HepG2 (cell line): Measurements from ENCODE around the gene KLF3. TPM values are rescaled to one million over a fixed set of nuclear protein-coding genes. Genes with fewer than 3 reads are reported as not detected.

Experiments used
- BCLAF1 ChIP-seq: fragments of 450-650 bp; IDR thresholded peaks from 2 replicates; pipeline ENCODE4 v1.6.1; 2017; ENCODE audit warnings: mild to moderate bottlenecking
- BRF2 ChIP-seq: sonication (generic); formaldehyde crosslinking; IDR thresholded peaks from 2 replicates; pipeline ENCODE4 v1.8.1; 2022; ENCODE audit warnings: mild to moderate bottlenecking, missing genetic modification reagents
- CERS6 ChIP-seq: sonication (generic); formaldehyde crosslinking; IDR thresholded peaks from 2 replicates; pipeline ENCODE4 v1.5.0; 2020; ENCODE audit warnings: missing genetic modification reagents
- CHD2 ChIP-seq: IDR thresholded peaks from 2 replicates; pipeline ENCODE4 v1.6.1; 2011; ENCODE audit warnings: low read depth, low read length, improper control_type of control experiment
- GFI1 ChIP-seq: sonication (generic); formaldehyde crosslinking; IDR thresholded peaks from 2 replicates; pipeline ENCODE4 v1.5.0; 2020; ENCODE audit warnings: missing genetic modification reagents, mild to moderate bottlenecking, borderline replicate concordance
- JDP2 ChIP-seq: sonication (generic); formaldehyde crosslinking; IDR thresholded peaks from 2 replicates; pipeline ENCODE4 v1.8.1; 2022; ENCODE audit warnings: missing genetic modification reagents, borderline replicate concordance
- KDM5B ChIP-seq: sonication (generic); formaldehyde crosslinking; IDR thresholded peaks from 2 replicates; pipeline ENCODE4 v1.4.0; 2020; ENCODE audit warnings: missing genetic modification reagents, mild to moderate bottlenecking, borderline replicate concordance
- LCORL ChIP-seq, 2 experiments: fragments of 450-650 bp in 1 of 2; sonication (generic) in 1 of 2; formaldehyde crosslinking in 1 of 2; IDR thresholded peaks; 2 replicates each; pipeline versions ENCODE4 v1.5.0 to v1.6.1; 2017 to 2020; ENCODE audit warnings: antibody characterized with exemption in 1 of 2, missing genetic modification reagents in 1 of 2
- PREB ChIP-seq: sonication (generic); formaldehyde crosslinking; IDR thresholded peaks from 2 replicates; pipeline ENCODE4 v1.4.0; 2020; ENCODE audit warnings: missing genetic modification reagents
- SAFB2 ChIP-seq: sonication (generic); formaldehyde crosslinking; IDR thresholded peaks from 2 replicates; pipeline ENCODE4 v1.5.1; 2020; ENCODE audit warnings: missing genetic modification reagents, low read depth, mild to moderate bottlenecking, borderline replicate concordance
- TCF7 ChIP-seq: sonication (generic); IDR thresholded peaks from 2 replicates; pipeline ENCODE4 v1.6.1; 2016; ENCODE audit warnings: antibody characterized with exemption, low read depth
- ZFP36L1 ChIP-seq: sonication (generic); formaldehyde crosslinking; IDR thresholded peaks from 2 replicates; pipeline ENCODE4 v1.8.0; 2022; ENCODE audit warnings: mild to moderate bottlenecking, missing genetic modification reagents, moderate library complexity
- ZNF160 ChIP-seq: sonication (generic); formaldehyde crosslinking; IDR thresholded peaks from 2 replicates; pipeline ENCODE4 v1.8.0; 2022; ENCODE audit warnings: mild to moderate bottlenecking, inconsistent platforms, missing genetic modification reagents
- ZNF569 ChIP-seq: sonication (generic); formaldehyde crosslinking; IDR thresholded peaks from 2 replicates; pipeline ENCODE4 v1.5.0; 2020; ENCODE audit warnings: mild to moderate bottlenecking, missing genetic modification reagents, moderate library complexity, borderline replicate concordance
- ZNF597 ChIP-seq: sonication (generic); formaldehyde crosslinking; IDR thresholded peaks from 2 replicates; pipeline ENCODE4 v1.5.0; 2020; ENCODE audit warnings: missing genetic modification reagents
- ZNF772 ChIP-seq: sonication (generic); formaldehyde crosslinking; IDR thresholded peaks from 2 replicates; pipeline ENCODE4 v1.5.0; 2020; ENCODE audit warnings: mild to moderate bottlenecking, missing genetic modification reagents
- polyA plus RNA-seq, 8 experiments: library from polyadenylated mRNA; depleted of rRNA in 3 of 8; stranded (reverse) in 7 of 8; unstranded in 1 of 8; fragments of >200 nt; fragmentation: Illumina TruSeq in 4 of 8; extraction: Trizol in 4 of 8; gene quantifications; 2 replicates each; pipeline versions ENCODE4 v1.2.1 to v1.2.3, GENCODE V29; 2011 to 2016; ENCODE audit warnings: low read depth in 4 of 8, missing spikeins in 1 of 8, mixed read lengths in 1 of 8; ENCODE audit not compliant: insufficient read depth in 1 of 8
- total RNA-seq, 5 experiments: library from RNA; depleted of rRNA; stranded (reverse); fragments of >200 nt; fragmentation: Illumina TruSeq; extraction: Trizol; gene quantifications; 2 replicates each; pipeline ENCODE4 v1.2.3, GENCODE V29; 2016; ENCODE audit warnings: low read depth in 1 of 5

Gene KLF3
- total and polyA plus RNA-seq, 2 of the 13 experiments (the other 11 are each of a cell fraction or from before 2014, with no cell fraction given) = 29.1 to 37.8 TPM

GRCh38 chr4:38673130-38673978 lies 9.4 kb downstream of the KLF3 start (continued):
- TF ChIP-seq PREB (no peak), BRF2 (CRISPR knock-in tag) (0 out of 2 replicates have a peak, but pooled peaks have one; percentile 88), SAFB2 (CRISPR knock-in tag) (peak; percentile 64; the same call in 1 of the 2 replicates), ZNF597 (CRISPR knock-in tag) (no peak), LCORL (IDR thresholded peaks at IDR 0.05) (peak; percentile 50; the same call in 1 of the 2 replicates), LCORL (CRISPR knock-in tag; IDR thresholded peaks at IDR 0.05) (peak; percentile 99), BCLAF1 (no peak), ZFP36L1 (CRISPR knock-in tag) (peak; percentile 64; the same call in 1 of the 2 replicates), KDM5B (CRISPR knock-in tag) (no peak), ZNF772 (peak; percentile 82; the same call in 1 of the 2 replicates), TCF7 (peak; percentile 87), GFI1 (peak; percentile 94), CERS6 (CRISPR knock-in tag) (no peak), JDP2 (CRISPR knock-in tag) (no peak; the same call in 1 of the 2 replicates), ZNF569 (CRISPR knock-in tag) (no peak), CHD2 (no peak), ZNF160 (peak; percentile 60; the same call in 1 of the 2 replicates)
